Neural cell (in vitro differentiated cells): Measurements from ENCODE around the gene ACAN.

Source experiments
- CTCF ChIP-seq: fragments of 450-650 bp; IDR thresholded peaks from 2 replicates; pipeline ENCODE4 v1.5.1; 2014; ENCODE audit warnings: antibody characterized with exemption, mild to moderate bottlenecking, moderate library complexity; ENCODE audit not compliant: poor library complexity, severe bottlenecking
- EP300 ChIP-seq: fragments of 450-650 bp; conservative IDR thresholded peaks from 2 replicates; pipeline ENCODE4 v1.6.1; 2014; ENCODE audit warnings: antibody characterized with exemption, mild to moderate bottlenecking, moderate library complexity; ENCODE audit not compliant: poor library complexity, severe bottlenecking
- EZH2 ChIP-seq: fragments of 200-600, 300-800 bp; shearing (Covaris generic), sonication (generic); IDR thresholded peaks from 2 replicates; pipeline ENCODE4 v1.6.1; 2014; ENCODE audit warnings: antibody characterized with exemption, low read length, borderline replicate concordance, mild to moderate bottlenecking; ENCODE audit not compliant: insufficient read depth, poor library complexity, severe bottlenecking
- POLR2AphosphoS5 ChIP-seq: IDR thresholded peaks from 2 replicates; pipeline ENCODE4 v1.6.1; 2012
- RAD21 ChIP-seq: fragments of 450-650 bp; conservative IDR thresholded peaks from 2 replicates; pipeline ENCODE4 v1.6.1; 2014; ENCODE audit warnings: antibody characterized with exemption, mild to moderate bottlenecking, moderate library complexity

- TF ChIP-seq CTCF (no peak), POLR2AphosphoS5 (no peak), EZH2 (no peak), RAD21 (no peak), EP300 (no peak)
Observed at GRCh38 chr15:88866295-88866881, 63.2 kb downstream of the ACAN start.
